Head of caudate nucleus (tissue), 42 donors: ENCODE measurements around the gene POP4.

Experiments used
- DNase-seq, 42 donors: peaks; one replicate each; pipeline versions ENCODE4 v3.0.0 to v3.0.0-alpha.2; 2020 to 2021; ENCODE audit warnings: mixed read lengths in 7 of 42
- intact Hi-C: fragments of 100-400 bp; cut with DNase I; formaldehyde crosslinking; loops from one replicate; pipeline ENCODE4 v1.15.0; 2022

POP4 gene

GRCh38 chr19:29645911-29646310 is 39.8 kb downstream of the POP4 start:
- intact Hi-C loops = no loop called here
- peak in 13 of 42 donors; percentile 8 to 61 (median 22) for DNase-seq

GRCh38 chr19:29650772-29651387 is 44.8 kb downstream of the POP4 start:
- no peak for DNase-seq
- intact Hi-C loops = no loop called here

- no peak for DNase-seq
- intact Hi-C loops = no loop called here
These were observed 45.7 kb downstream of the POP4 start for GRCh38 chr19:29651622-29652394.

GRCh38 chr19:29653398-29653797 is 47.3 kb downstream of the POP4 start:
- intact Hi-C loops = no loop called here

GRCh38 chr19:29655648-29656335 is 49.7 kb downstream of the POP4 start:
- intact Hi-C loops = no loop called here

More at GRCh38 chr19:29653398-29653797, 47.3 kb downstream of the POP4 start:
- no peak for DNase-seq

GRCh38 chr19:29658221-29658991 is 52.3 kb downstream of the POP4 start:
- intact Hi-C loops = no loop called here
- DNase-seq = no peak

More at GRCh38 chr19:29655648-29656335, 49.7 kb downstream of the POP4 start:
- DNase-seq = no peak

GRCh38 chr19:29660835-29661234 is 54.8 kb downstream of the POP4 start:
- DNase-seq = no peak
- intact Hi-C loops = loop anchor here (10.0 kb wide), 1 partner anchor 54 kb away; the partner anchor contains the start of gene C19orf12

GRCh38 chr19:29662278-29662603 is 56.2 kb downstream of the POP4 start:
- DNase-seq = no peak
- intact Hi-C loops = loop anchor here (10.0 kb wide), 1 partner anchor 53 kb away; the partner anchor contains the start of gene C19orf12

- intact Hi-C loops = loop anchor here (10.0 kb wide), 1 partner anchor 52 kb away; the partner anchor contains the start of gene C19orf12
- DNase-seq = peak in 3 of 42 donors; percentile 19 to 57 (median 56)
These were observed 56.7 kb downstream of the POP4 start for GRCh38 chr19:29662604-29663404.

- DNase-seq = peak in 1 of 42 donors; percentile 17
- intact Hi-C loops = loop anchor here (10.0 kb wide), 1 partner anchor 51 kb away; the partner anchor contains the start of gene C19orf12
These were observed 58.0 kb downstream of the POP4 start for GRCh38 chr19:29663861-29664752.

GRCh38 chr19:29664753-29665214 is 58.7 kb downstream of the POP4 start:
- intact Hi-C loops = loop anchor here (10.0 kb wide), 1 partner anchor 50 kb away; the partner anchor contains the start of gene C19orf12
- no peak for DNase-seq

GRCh38 chr19:29665215-29665825 is 59.2 kb downstream of the POP4 start, which contains the start of gene PLEKHF1:
PLEKHF1 (plus strand) TSS chr19:29665461; CDS start chr19:29673840, 8,379 bp downstream.
- DNase-seq = peak; percentile 74 to 96 (median 92)
- intact Hi-C loops = loop anchor here (10.0 kb wide), 1 partner anchor 49 kb away; the partner anchor contains the start of gene C19orf12

GRCh38 chr19:29665826-29666577 is 59.9 kb downstream of the POP4 start:
- DNase-seq = peak in 2 of 42 donors; percentile 21 to 28
- intact Hi-C loops = loop anchor here (10.0 kb wide), 1 partner anchor 49 kb away; the partner anchor contains the start of gene C19orf12
